CD8-positive, alpha-beta memory T cell (primary cell): ENCODE data around the gene PRMT9. TPM values are rescaled to one million over a fixed set of nuclear protein-coding genes. Genes with fewer than 3 reads are reported as not detected.
A peak's percentile ranks its signal among the peaks of the same experiment; 100 is the strongest.

Experiments
- CTCF ChIA-PET: fragments of 350-600 bp; sonication (Branson Sonifier 250); formaldehyde crosslinking; loops from one replicate; lab custom pipeline; 2021; ENCODE audit warnings: antibody characterized with exemption; lab: Charles Lee
- POLR2A ChIA-PET: fragments of 350-600 bp; sonication (Branson Sonifier 250); formaldehyde crosslinking; loops from one replicate; lab custom pipeline; 2021; ENCODE audit warnings: antibody characterized with exemption; lab: Charles Lee
- DNase-seq, 5 donors: peaks; one replicate each; pipeline versions ENCODE4 v3.0.0 to v3.0.0-alpha.2; 2020 to 2022; ENCODE audit warnings: mixed read lengths in 1 of 5
- H3K27ac ChIP-seq: one replicate; pipeline ENCODE4 v1.7.0; 2013; ENCODE audit warnings: low read depth, mild to moderate bottlenecking, low read length, moderate library complexity
- H3K27me3 ChIP-seq: 2 replicates; pipeline ENCODE4 v1.7.0; 2013; ENCODE audit warnings: low read length, mild to moderate bottlenecking; ENCODE audit not compliant: insufficient read depth, poor library complexity, severe bottlenecking
- H3K36me3 ChIP-seq: 2 replicates; pipeline ENCODE4 v1.7.0; 2013; ENCODE audit warnings: mild to moderate bottlenecking, low read length, moderate library complexity; ENCODE audit not compliant: insufficient read depth
- H3K4me1 ChIP-seq: 2 replicates; pipeline ENCODE4 v1.7.0; 2013; ENCODE audit warnings: mild to moderate bottlenecking, low read length, moderate library complexity; ENCODE audit not compliant: insufficient read depth
- H3K4me3 ChIP-seq: 2 replicates; pipeline ENCODE4 v1.7.0; 2013; ENCODE audit warnings: mild to moderate bottlenecking, low read length
- H3K9me3 ChIP-seq: 2 replicates; pipeline ENCODE4 v1.7.0; 2013; ENCODE audit warnings: mild to moderate bottlenecking, low read length
- H3K27ac Mint-ChIP-seq, 8 donors: one replicate each; pipeline ENCODE4 v1.8.0; 2020 to 2021; ENCODE audit warnings: mixed read lengths in 8 of 8, mild to moderate bottlenecking in 6 of 8, inconsistent platforms in 3 of 8, moderate library complexity in 3 of 8
- H3K27me3 Mint-ChIP-seq, 2 donors: one replicate each; pipeline ENCODE4 v1.8.0; 2020 to 2021; ENCODE audit warnings: mixed read lengths in 2 of 2, mild to moderate bottlenecking in 1 of 2, moderate library complexity in 1 of 2
- H3K36me3 Mint-ChIP-seq, 3 donors: one replicate each; pipeline ENCODE4 v1.8.0; 2020 to 2021; ENCODE audit warnings: mixed read lengths in 3 of 3, inconsistent platforms in 1 of 3, mild to moderate bottlenecking in 1 of 3
- H3K4me1 Mint-ChIP-seq, 3 donors: one replicate each; pipeline ENCODE4 v1.8.0; 2020 to 2021; ENCODE audit warnings: mixed read lengths in 3 of 3, inconsistent platforms in 1 of 3, mild to moderate bottlenecking in 1 of 3
- H3K4me3 Mint-ChIP-seq, 7 donors: one replicate each; pipeline ENCODE4 v1.8.0; 2020 to 2021; ENCODE audit warnings: mixed read lengths in 7 of 7, mild to moderate bottlenecking in 6 of 7, moderate library complexity in 4 of 7, inconsistent platforms in 2 of 7
- H3K9me3 Mint-ChIP-seq, 5 donors: one replicate each; pipeline ENCODE4 v1.8.0; 2020 to 2022; ENCODE audit warnings: mixed read lengths in 5 of 5, mild to moderate bottlenecking in 3 of 5, moderate library complexity in 2 of 5, inconsistent platforms in 1 of 5
- polyA plus RNA-seq: library from polyadenylated mRNA; unstranded; fragments of 300-500 nt; fragmentation: Illumina TruSeq; gene quantifications from one replicate; pipeline ENCODE4 v1.2.3, GENCODE V29; 2021
- total RNA-seq, 2 experiments: library from RNA; stranded (reverse); gene quantifications; one replicate each; pipeline ENCODE4 v1.2.3, GENCODE V29; 2021

Gene PRMT9
- total and polyA plus RNA-seq, 3 experiments from 2014 or later, result 5.5 to 6.9 (median 5.9) TPM

DNA sequence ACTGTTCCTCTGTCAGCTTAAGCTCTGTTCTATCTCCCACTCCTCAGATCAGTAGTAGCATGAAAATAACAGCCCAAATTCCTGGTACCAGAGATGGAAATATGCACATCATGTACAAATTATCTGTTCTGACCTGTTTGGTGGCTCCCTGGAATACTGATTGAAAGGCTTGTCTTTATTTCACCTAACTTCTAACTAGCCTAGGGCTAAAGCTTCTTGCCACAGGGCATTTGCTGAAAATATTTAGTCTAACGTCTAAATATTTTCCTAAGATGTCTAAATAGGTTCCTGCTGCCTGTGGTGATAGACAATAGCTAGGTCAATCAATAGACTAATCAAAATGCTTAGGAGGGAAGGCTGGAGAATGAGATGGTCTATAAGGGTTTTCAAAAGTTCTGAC is 12.9 kb upstream of the PRMT9 start:
- Histone ChIP-seq H3K9me3 (no peaks in the 10 kb centered on the region), H3K27me3 (peaks cover 5% of the 10 kb centered on the region), H3K36me3 (no peaks in the 10 kb centered on the region), H3K4me3 (no peak overlapping the region), H3K27ac (no peak overlapping the region), H3K4me1 (no peaks in the 10 kb centered on the region)
- no peaks in the 10 kb centered on the region for H3K4me1 Mint-ChIP-seq
- no peak for DNase-seq
- H3K4me3 Mint-ChIP-seq, result no peak overlapping the region
- no peak overlapping the region for H3K27ac Mint-ChIP-seq
- ChIA-PET POLR2A (no interaction called here), CTCF (interaction anchor here (0.9 to 1.1 kb wide), 2 partner anchors 134 to 170 kb away, joined by 3 read pairs; no protein-coding TSS in a partner anchor)
- no peaks in the 10 kb centered on the region for H3K36me3 Mint-ChIP-seq
- peaks cover 1 to 35% of the 10 kb centered on the region in 2 donors for H3K27me3 Mint-ChIP-seq
- peaks cover 0 to 7% (median 3%) of the 10 kb centered on the region in 5 donors for H3K9me3 Mint-ChIP-seq

DNA sequence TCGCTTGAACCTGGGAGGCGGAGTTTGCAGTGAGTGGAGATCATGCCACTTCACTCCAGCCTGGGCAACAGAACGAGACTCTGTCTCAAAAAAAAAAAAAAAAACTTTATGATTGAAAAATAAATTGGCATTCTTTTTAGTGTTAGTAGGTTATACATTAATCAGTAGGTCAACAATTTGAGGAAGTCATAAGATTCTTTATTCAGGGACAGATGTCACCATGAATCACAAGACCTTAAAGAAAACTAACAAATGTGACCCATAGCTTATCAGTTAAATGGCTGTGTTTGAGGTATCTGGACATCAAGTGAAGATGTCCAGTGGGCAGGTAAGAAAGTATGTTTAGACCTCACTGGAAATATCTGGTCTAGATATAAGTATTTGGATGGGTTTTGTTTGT is 9.3 kb upstream of the PRMT9 start:
- peaks cover 6 to 52% of the 10 kb centered on the region in 2 donors for H3K27me3 Mint-ChIP-seq
- Histone ChIP-seq H3K36me3 (no peaks in the 10 kb centered on the region), H3K4me1 (no peaks in the 10 kb centered on the region), H3K9me3 (no peaks in the 10 kb centered on the region), H3K27me3 (peaks cover 5% of the 10 kb centered on the region), H3K4me3 (no peak overlapping the region), H3K27ac (no peak overlapping the region)
- POLR2A ChIA-PET, result no interaction called here
- no peak overlapping the region for H3K4me3 Mint-ChIP-seq
- DNase-seq, result no peak
- CTCF ChIA-PET, result no interaction called here
- H3K4me1 Mint-ChIP-seq, result peaks cover 4 to 10% (median 5%) of the 10 kb centered on the region in 3 donors
- H3K9me3 Mint-ChIP-seq, result peaks cover 0 to 1% (median 0%) of the 10 kb centered on the region in 5 donors
- H3K36me3 Mint-ChIP-seq, result no peaks in the 10 kb centered on the region
- H3K27ac Mint-ChIP-seq, result no peak overlapping the region

DNA sequence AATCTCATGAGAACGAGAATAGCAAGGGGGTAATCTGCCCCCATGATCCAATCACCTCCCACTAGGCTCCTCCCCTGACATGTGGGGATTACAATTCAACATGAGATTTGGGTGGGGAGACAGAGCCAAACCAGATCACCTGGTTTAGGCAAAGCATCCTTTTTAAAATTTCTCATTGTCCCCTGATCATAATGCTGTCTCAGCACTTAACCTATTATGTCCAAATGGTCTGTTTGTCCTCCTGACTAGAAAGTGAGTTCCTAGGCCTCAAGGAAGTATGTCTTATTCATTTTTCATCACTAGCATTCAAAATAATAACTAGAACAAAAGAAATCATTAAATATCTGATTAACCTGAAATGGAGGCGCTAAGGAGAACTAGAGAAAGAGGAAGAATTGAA is 7.9 kb upstream of the PRMT9 start:
- Histone ChIP-seq H3K27me3 (no peaks in the 10 kb centered on the region), H3K36me3 (no peaks in the 10 kb centered on the region), H3K4me3 (no peak overlapping the region), H3K4me1 (no peaks in the 10 kb centered on the region), H3K27ac (no peak overlapping the region), H3K9me3 (no peaks in the 10 kb centered on the region)
- Mint-ChIP-seq H3K27ac (peak overlapping the region in 1 of 8 donors; percentile 16), H3K4me1 (peaks cover 4 to 10% (median 5%) of the 10 kb centered on the region in 3 donors), H3K27me3 (peaks cover 6 to 47% of the 10 kb centered on the region in 2 donors), H3K36me3 (no peaks in the 10 kb centered on the region), H3K9me3 (no peaks in the 10 kb centered on the region), H3K4me3 (no peak overlapping the region)
- ChIA-PET POLR2A (no interaction called here), CTCF (no interaction called here)
- DNase-seq, result no peak

DNA sequence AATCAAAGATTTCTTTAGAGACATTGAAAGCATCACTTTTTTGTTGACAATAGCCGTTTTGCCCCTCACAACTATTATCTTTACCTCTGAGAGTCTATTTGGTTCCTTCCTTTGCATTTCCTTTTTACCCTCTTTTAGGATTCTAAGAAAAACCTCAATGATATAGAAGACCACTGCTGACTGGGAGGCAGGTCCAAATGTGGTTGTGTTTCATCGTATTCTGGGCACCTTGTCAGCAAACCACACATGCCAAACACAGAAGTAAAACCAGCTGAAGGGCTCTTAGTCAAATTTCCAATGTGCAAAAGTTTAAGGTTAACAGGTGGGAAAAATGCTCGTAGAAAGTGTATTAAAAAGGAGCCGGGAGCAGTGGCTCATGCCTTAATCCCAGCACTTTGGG is 5.1 kb upstream of the PRMT9 start:
- Mint-ChIP-seq H3K4me3 (peak overlapping the region; percentile 14 to 66 (median 23)), H3K9me3 (no peaks in the 10 kb centered on the region), H3K4me1 (peaks cover 8 to 19% (median 14%) of the 10 kb centered on the region in 3 donors), H3K27ac (peak overlapping the region; percentile 65 to 97 (median 90)), H3K27me3 (peaks cover 5 to 43% of the 10 kb centered on the region in 2 donors), H3K36me3 (peaks cover 0 to 4% (median 0%) of the 10 kb centered on the region in 3 donors)
- ChIA-PET CTCF (interaction anchor here (1.1 kb wide), 1 partner anchor 178 kb away, joined by 3 read pairs; no protein-coding TSS in a partner anchor), POLR2A (no interaction called here)
- DNase-seq, result no peak
- Histone ChIP-seq H3K36me3 (no peaks in the 10 kb centered on the region), H3K27me3 (no peaks in the 10 kb centered on the region), H3K4me3 (no peak overlapping the region), H3K27ac (no peak overlapping the region), H3K4me1 (peaks cover 5% of the 10 kb centered on the region), H3K9me3 (no peaks in the 10 kb centered on the region)

DNA sequence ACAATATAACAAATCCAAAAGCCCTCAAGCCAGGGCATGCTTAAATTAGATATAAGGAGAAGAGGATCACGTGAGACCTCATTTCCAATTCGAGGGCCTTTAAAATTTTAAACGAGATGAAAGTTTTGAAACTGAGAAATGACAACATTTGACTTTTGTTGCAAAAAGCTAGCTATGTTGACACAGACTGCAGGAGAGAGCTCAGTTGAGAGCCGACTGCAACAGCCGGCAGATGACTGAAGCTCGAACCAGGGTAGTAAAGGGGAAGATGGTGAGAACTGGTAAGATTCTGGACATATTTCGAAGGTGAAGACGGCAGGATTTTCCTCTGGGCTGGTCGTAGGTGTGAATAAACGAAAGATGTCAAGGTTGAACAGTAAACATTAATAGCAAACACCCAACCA is 773 bp downstream of the PRMT9 start:
- POLR2A ChIA-PET, result interaction anchor here (0.6 to 2.4 kb wide), 5 partner anchors 49 to 1746 kb away, joined by 3 to 34 read pairs (median 11); partner anchors contain the start of genes ARHGAP10 and TMEM184C
- DNase-seq, result peak in 1 of 5 donors; percentile 13
- CTCF ChIA-PET, result interaction anchor here (1.3 to 3.8 kb wide), 3 partner anchors 26 to 184 kb away, joined by 3 to 25 read pairs (median 11); no protein-coding TSS in a partner anchor

DNA sequence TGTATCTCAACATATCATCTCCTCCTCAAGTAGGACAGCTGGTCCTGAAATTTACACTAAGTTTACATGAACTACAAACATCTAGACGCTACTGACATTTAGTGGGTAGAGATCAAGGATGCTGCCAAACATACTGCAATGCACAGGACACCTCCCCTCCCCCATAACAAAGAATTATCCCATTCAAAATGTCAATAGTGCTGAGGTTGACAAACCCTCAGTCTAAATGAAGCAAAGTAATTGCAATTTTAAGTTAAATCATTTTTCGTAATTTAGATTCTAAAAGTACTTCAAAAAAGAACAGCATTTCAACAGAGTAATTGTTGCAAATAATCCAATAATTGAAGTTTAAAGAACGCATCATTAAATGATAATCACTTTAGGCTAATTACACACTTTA is 1.2 kb downstream of the PRMT9 start:
- H3K27me3 Mint-ChIP-seq, result peaks cover 0 to 8% of the 10 kb centered on the region in 2 donors
- ChIA-PET POLR2A (interaction anchor here (1.5 to 2.4 kb wide), 2 partner anchors 65 to 762 kb away, joined by 3 to 34 read pairs; partner anchors contain the start of gene TMEM184C), CTCF (interaction anchor here (2.2 to 3.8 kb wide), 2 partner anchors 26 to 184 kb away, joined by 11 to 25 read pairs; no protein-coding TSS in a partner anchor)
- DNase-seq, result no peak
- no peaks in the 10 kb centered on the region for H3K36me3 ChIP-seq
- peak overlapping the region; percentile 81 to 99 (median 96) for H3K4me3 Mint-ChIP-seq
- no peak overlapping the region for H3K27ac ChIP-seq
- H3K9me3 ChIP-seq, result no peaks in the 10 kb centered on the region
- no peaks in the 10 kb centered on the region for H3K27me3 ChIP-seq
- peaks cover 5 to 37% (median 11%) of the 10 kb centered on the region in 3 donors for H3K36me3 Mint-ChIP-seq
- peak overlapping the region; percentile 91 to 99 (median 98) for H3K27ac Mint-ChIP-seq
- H3K4me1 ChIP-seq, result peaks cover 13% of the 10 kb centered on the region
- no peaks in the 10 kb centered on the region for H3K9me3 Mint-ChIP-seq
- peak overlapping the region; percentile 81 for H3K4me3 ChIP-seq
- H3K4me1 Mint-ChIP-seq, result peaks cover 27 to 52% (median 36%) of the 10 kb centered on the region in 3 donors

More for the DNA sequence above, 773 bp downstream of the PRMT9 start:
- H3K27ac Mint-ChIP-seq, result peak overlapping the region; percentile 91 to 99 (median 98)
- Histone ChIP-seq H3K4me3 (peak overlapping the region; percentile 81), H3K36me3 (no peaks in the 10 kb centered on the region), H3K27me3 (no peaks in the 10 kb centered on the region), H3K4me1 (peaks cover 13% of the 10 kb centered on the region), H3K9me3 (no peaks in the 10 kb centered on the region), H3K27ac (peak overlapping the region; percentile 93)
- peak overlapping the region; percentile 81 to 99 (median 96) for H3K4me3 Mint-ChIP-seq
- H3K27me3 Mint-ChIP-seq, result peaks cover 0 to 8% of the 10 kb centered on the region in 2 donors
- H3K36me3 Mint-ChIP-seq, result peaks cover 5 to 33% (median 9%) of the 10 kb centered on the region in 3 donors
- peaks cover 27 to 49% (median 36%) of the 10 kb centered on the region in 3 donors for H3K4me1 Mint-ChIP-seq
- no peaks in the 10 kb centered on the region for H3K9me3 Mint-ChIP-seq

DNA sequence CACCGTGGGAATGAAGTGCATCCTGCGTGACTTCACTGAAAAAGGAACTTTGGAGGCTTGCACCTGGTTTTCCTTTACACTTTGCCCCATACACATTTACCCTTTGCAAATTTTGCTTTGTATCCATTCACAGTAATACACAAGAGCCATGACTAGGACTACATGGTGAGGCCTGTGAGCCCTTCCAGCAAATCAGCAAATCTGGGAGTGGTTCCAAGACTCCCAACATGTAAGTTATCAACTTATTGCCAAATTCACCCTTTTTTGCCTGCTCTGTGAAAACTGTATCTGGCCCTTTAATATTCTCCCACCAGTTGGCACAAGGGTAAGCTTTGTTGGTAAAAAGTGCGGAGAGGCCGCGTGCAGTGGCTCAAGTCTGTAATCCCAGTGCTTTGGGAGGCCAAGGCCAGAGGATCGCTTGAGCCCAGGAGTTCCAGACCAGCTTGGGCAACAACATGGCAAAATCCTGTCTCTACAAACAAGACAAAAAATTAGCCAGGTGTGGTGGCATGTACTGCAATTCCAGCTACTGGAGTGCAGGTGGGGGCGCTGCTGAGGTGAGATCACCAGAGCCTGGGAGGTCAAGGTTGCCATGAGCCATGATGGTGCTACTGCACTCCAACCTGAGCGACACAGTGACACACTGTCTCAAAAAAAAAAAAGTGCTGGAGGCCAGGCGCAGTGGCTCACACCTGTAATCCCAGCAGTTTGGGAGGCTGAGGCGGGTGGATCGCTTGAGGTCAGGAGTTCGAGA is 5.0 kb downstream of the PRMT9 start:
- Histone ChIP-seq H3K27ac (no peak overlapping the region), H3K4me1 (peaks cover 7% of the 10 kb centered on the region), H3K36me3 (no peaks in the 10 kb centered on the region), H3K4me3 (no peak overlapping the region), H3K9me3 (no peaks in the 10 kb centered on the region), H3K27me3 (no peaks in the 10 kb centered on the region)
- Mint-ChIP-seq H3K4me3 (no peak overlapping the region), H3K27ac (peak overlapping the region in 4 of 8 donors; percentile 32 to 66 (median 40)), H3K4me1 (peaks cover 24 to 42% (median 27%) of the 10 kb centered on the region in 3 donors), H3K9me3 (no peaks in the 10 kb centered on the region), H3K36me3 (peaks cover 5 to 42% (median 11%) of the 10 kb centered on the region in 3 donors), H3K27me3 (no peaks in the 10 kb centered on the region)
- no peak for DNase-seq
- ChIA-PET POLR2A (no interaction called here), CTCF (no interaction called here)

DNA sequence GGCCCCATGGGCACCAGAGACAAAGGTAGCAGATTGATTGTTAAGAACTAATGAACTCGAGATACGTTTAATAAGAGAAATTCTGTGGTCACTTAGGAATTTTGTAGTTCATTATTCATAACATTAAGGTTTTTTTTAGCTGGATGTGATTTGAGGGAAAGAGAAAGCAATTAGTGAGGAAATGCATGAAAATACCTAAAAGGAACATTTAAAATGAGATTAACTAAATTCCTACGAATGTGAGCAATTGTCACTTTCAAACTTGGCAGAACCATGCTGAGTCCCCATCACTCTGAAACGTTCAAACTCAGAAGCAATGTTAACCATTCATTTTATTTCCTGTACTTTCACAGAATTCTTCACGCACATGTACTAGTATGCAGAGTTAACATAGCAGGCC is 5.9 kb downstream of the PRMT9 start:
- Histone ChIP-seq H3K36me3 (no peaks in the 10 kb centered on the region), H3K27ac (no peak overlapping the region), H3K27me3 (no peaks in the 10 kb centered on the region), H3K4me1 (peaks cover 7% of the 10 kb centered on the region), H3K4me3 (no peak overlapping the region), H3K9me3 (no peaks in the 10 kb centered on the region)
- DNase-seq, result no peak
- peaks cover 5 to 43% (median 11%) of the 10 kb centered on the region in 3 donors for H3K36me3 Mint-ChIP-seq
- ChIA-PET POLR2A (no interaction called here), CTCF (no interaction called here)
- H3K27ac Mint-ChIP-seq, result no peak overlapping the region
- H3K27me3 Mint-ChIP-seq, result no peaks in the 10 kb centered on the region
- H3K9me3 Mint-ChIP-seq, result no peaks in the 10 kb centered on the region
- H3K4me1 Mint-ChIP-seq, result peaks cover 19 to 37% (median 22%) of the 10 kb centered on the region in 3 donors
- no peak overlapping the region for H3K4me3 Mint-ChIP-seq
